ENCODE results near the gene HEXD.

The HEXD gene

DNA sequence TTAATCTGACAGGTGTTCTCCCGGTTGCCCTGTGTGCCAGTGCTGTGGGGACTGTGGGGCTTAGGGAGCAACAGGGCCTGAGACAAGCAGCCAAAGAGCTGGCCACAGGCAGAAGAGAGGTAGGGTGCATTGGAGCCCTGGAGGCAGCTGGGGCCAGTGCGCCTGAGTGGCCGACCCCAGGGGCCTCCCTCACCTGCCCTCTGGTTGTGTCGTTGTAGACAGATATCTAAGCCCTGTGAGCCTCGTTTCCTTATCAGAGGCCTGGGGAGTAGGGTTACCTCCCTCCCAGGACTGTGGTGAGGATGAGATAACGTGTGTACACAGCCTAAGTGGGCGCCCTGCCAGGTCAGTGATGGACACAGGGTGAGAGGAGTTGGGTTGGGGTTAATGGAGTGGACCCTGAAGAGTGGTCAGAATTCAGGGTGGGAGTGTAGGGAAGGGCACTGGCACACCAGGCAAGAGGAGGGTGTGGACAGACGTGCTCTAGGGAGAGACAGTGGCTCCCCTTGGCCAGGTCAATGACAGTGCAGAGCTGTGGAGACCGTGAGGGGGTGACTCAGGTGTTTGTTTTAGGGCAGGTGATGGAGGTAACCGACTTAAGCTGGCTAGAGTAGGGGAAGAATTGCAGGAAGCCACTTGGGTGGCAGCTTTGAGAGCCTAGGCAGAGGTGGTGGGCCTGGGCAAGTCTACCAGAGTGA is 43.8 kb downstream of the HEXD start:
- DNase-seq: no peak

DNA sequence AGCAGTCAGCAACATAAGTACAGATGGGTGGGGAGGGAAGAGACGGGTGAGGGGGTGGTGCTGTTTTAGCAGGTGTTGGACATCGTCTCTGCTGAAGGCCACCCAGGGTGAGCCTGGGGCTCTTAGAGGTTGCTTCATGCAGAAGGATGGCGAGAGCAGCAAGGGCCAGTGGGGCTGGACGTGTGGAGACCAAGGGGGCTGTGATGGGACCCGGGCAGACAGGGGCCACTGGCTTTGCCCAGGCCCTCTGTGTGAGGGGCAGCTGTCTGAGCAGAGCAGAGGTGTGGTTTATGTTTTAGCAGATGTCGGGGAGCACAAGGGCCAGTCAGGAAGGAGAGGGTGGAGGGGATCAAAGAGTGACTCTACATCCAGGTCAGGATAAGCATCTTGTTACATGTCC is 45.2 kb downstream of the HEXD start:
- DNase-seq: no peak

DNA sequence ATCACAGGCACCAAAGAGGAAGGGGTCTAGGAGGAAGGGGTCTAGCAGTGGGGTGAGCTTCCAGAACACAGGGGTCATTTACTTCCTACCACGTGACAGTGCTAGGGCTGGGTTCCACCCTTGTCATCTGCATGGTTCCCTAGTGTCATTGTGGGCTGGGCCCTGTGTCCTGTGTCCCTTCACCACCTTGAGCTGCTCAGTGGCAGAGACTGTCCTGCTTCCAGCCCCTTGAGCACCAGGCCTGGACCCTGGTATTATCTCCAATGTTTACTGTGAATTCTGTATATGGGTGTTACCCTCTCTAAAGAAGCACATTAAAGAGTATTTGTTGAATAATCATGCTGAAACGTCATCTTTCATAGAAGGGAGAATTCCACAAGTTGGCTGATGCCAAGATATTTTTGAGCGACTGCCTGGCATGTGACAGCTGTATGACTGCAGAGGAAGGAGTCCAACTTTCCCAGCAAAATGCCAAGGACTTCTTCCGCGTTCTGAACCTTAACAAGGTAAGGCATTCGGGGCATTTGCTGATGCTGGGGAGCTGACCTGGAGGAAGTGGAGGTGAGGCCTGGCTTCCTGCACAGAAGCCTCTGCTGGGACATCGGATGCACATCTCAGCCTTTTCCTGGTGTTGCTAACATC is 45.9 kb downstream of the HEXD start:
- DNase-seq: no peak

DNA sequence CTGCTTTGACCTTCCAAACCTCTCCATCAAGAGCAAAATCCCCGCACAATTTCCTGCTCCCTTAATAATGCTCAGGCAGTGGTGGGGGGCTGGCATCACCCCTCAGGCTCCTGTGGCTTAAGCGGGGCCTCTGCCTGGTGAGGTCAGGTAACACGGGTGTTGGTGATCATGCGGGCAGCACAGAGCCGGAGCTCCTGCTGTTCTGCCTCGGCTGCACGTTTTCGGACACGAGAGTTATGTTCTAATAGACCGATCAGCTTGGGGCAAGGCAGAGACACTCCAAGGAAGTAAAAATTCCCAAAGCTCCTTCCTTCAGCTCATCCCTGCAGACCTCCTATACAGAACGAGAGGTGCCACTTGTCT is 46.4 kb downstream of the HEXD start:
- no peak for DNase-seq

DNA sequence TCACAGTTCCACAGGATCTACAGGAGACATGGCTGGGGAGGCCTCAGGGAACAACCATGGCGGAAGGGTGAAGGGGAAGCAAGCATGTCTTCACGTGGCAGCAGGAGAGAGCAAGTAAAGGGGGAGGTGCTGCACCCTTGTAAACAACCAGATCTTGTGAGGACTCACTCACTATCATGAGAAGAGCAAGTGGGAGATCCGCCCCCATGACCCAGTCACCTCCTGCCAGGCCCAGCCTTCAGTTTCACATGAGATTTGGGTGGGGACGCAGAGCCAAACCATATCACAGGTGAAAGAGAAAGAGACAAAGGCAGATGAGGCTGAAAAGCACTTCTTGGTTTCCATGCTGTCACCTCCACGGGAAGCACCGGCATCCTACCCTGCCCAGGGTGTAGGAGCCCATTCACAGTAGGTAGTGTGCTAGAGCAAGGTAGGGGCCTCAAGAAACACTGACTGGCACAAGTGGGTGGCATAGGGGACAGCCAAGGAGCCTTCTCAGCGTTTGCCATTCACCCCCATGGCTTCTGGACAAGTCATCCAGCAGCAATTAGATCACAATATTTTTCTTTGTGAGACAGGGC is 47.0 kb downstream of the HEXD start:
- DNase-seq: no peak

DNA sequence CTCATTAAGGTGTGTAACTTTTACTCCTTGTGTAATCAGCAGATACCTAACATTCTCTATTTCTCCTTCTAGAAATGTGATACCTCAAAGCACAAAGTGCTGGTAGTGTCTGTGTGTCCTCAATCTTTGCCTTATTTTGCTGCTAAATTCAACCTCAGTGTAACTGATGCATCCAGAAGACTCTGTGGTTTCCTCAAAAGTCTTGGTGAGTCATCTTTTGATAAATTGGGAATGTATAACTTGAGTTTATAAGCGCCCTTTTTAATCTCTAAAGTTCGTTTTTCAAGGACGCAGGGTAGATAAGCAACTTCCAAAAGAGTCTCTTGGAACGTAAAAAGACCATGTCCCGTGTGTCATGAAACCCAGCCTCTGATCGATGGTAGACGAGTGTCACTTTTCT is 50.5 kb downstream of the HEXD start:
- DNase-seq: no peak

DNA sequence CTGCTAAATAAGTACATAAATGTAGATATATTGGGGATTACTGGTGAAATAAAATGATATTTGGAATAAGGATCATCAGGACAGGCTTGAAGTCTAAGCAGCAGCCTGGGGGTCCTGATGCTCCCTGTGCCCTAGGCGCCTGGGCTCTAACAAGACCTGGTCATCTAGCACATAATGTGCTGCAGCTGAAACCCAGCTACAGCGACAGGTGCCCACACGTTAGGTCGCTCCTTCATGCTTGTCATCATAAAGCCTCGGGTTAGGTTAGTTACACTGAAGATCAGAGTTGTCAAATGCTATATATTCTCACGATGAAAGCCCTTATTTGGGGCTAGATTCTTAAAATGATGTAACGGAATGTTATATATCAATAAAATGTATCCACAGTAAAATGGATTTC is 51.9 kb downstream of the HEXD start:
- DNase-seq: no peak

DNA sequence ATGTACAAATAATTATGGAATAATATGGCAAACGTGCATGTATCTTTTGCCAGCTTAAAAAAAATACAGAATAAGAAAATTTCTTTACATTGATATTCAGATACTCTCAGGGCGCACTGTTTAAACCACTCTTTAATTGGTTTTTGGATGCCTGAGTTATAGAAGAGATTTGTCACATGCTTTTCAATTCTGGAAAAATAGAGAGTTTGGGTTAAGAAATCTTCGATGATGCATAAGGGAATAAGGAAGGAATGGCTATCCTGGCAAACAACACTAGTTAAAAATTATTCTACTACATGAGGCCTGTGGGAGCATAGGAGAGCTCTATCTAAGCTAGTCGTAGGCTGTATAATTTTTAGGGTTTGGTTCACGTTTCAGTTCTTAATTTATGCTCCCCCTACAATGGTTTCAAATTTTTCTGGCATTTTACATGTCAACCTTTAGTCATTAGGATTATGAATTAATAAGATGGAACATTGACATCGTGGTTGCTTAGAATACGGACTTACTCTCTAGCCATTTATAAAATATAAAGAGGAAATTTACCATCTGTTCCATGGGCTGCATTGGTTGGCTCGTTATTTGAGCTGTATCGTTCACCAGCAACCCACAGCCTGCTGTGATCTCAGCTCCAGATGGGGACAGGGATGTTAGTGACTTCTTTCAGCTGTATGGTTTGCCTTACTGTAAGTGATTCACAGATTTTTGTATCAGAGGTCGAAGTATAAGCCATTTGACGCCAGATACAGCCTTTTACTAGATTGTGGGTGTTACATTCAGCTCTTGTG is 56.3 kb downstream of the HEXD start:
- DNase-seq: no peak

DNA sequence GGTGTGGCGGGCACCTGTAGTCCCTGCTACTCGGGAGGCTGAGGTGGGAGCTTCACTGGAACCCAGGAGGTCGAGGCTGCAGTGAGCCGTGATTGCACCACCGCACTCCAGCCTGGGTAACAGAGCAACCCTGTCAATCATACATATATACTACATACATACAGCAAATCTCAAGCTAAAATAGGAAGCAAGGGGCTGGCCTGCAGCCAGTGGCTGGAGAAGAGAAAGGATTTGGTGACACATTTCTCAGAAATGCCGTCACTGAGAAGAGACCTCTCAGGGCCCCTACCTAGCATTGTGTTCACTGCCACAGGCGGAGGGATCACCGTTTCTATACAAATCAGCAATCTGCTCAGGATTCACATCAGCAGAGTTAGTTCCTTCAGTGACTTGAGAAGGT is 57.3 kb downstream of the HEXD start:
- DNase-seq: no peak

DNA sequence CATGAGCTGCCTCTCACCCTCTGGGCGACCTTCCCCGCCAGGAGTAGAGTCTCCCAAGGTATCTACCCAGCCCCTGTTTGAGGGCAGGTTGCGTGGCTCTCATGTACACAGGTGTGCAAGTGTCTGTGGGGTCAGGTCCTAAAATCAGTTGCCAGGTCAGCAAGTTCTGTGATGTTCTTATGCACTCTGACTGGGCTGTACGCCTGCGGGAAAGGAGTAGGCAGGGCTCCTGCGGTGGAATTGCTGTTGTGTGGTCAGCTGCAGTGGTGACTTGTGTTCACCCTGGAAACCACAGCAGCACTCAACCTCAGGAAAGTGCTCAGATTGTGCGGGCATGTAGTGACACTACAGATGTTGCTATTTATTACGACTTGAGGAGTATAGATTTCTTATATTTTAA is 59.8 kb downstream of the HEXD start:
- no peak for DNase-seq

DNA sequence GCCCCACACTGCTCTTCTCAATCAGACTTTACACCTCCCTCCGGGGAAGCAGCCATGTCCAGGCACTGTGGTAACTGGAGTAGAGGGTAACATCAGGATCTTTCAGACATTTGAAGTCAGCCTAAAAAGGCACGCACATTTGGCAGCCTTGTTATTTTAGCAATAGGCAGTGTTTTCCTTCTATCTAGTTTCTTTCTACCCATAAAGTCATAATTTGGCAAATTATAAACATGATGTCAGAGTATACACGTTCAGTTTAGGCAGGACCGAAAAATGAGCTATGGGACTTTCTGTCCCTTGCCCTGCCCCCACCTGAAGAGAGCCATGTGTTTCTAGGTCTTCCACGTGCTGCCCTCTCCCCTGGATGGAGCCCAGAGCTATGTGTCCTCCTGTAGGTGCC is 61.5 kb downstream of the HEXD start:
- DNase-seq: no peak

DNA sequence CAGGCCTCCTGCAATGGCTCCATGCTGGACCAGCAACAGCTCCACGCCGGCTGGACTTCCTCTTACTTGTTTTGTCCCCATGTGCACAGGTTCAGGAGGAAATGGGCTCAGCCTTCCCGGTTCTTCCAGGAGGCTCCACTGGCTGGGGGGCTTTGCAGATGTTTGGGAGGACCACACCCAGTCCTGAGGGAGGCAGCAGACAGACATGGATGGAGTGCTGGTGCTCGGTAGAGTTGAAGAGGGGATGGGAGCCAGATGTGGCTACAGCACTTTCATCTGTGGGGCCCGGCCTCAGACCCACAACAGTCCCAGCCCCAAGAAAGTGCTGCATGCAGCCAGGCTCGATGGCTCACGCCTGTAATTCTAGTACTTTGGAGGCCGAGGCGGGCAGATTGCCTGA is 62.2 kb downstream of the HEXD start:
- DNase-seq: no peak

DNA sequence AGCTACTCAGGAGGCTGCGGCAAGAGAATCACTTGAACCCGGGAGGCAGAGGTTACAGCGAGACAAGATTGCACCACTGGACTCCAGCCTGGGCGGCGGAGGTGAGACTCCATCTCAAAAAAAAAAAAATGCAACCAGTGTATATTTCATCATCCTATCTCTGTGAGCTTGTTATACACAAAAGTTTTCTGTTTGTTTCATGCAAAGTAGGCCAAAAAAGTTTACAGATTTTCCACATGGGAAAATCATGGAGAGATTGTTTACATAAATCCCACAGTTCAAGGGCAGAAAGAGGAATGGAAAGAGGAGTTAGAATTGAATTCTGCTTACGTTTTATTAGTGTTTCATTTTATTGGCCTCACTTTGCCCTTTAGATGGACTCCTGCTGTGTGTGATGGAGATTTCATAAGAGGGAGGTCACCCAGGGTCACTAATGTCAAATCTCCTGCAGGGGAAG is 65.1 kb downstream of the HEXD start:
- DNase-seq: no peak

DNA sequence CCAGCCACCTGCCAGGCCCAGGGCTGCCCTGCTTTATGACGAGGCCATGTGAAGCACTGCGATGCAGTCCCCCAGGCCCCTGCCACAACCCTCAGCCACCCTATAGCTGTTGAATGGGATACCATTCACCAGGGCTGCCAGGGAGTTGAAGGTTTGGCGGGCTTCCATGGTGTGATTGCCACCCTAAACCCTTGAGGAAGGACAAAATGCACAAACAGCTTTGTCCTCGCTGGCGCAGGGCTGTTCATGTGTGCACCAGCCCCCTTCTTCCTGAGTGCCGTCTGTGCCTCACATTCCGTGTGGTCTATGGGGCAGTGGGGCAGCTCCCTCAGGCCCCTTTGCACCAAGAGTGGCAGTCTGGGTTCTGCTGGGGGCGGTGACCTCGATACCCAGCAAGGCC is 65.7 kb downstream of the HEXD start:
- DNase-seq: no peak

DNA sequence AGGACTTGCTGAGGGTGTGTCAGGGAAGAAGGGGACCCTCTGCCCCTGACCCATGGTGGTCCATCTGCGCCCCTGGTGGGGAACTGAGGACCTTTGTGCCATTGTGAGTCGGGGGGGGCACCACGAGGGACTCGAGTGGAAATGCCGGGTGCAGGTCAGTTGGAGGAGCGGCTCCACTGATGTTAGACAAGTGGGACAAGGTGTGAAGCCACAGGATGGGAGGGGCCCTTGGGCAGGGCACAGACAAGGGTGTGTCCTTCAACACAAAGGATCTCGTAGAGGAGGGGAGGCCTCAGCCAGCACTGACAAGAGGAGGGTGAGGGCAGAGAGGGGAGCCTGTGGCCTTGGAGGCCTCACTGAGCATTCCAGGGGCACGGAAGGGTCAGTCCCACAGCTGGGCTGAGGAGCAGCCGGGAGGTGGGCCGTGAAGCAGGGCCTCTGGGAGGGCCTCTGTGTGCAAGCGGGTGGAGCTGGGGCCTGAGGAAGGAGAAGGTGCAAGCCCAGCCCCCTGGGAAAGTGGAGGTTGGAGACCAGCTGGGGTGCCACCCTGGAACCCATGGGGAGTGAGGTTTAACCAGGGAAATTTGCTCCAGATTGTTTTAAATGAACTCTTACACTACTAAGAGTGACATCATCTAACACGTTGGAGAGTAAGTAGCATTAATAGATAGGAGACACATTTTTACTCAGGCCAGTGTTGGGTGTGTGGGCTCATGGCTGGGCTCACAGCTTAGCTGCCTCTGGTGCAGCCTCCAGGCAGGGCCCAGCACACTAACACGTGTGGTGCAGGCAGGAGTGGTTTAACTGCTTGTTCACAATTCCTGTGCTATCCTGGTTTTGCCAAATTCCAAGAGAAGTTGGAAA is 68.3 kb downstream of the HEXD start:
- peak; percentile 42 for DNase-seq

DNA sequence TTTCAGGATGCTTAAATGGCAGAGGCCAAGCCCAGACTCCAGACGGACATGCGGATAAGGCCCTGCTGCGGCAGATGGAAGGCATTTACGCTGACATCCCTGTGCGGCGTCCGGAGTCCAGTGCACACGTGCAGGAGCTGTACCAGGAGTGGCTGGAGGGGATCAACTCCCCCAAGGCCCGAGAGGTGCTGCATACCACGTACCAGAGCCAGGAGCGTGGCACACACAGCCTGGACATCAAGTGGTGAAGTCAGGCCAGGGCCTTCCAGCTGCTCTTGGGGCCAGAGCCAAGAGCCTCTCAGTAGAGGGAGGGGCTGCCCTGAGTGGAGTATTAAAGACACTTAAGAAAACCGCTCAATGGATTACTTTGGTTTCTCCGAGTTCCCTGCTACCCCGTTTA is 69.8 kb downstream of the HEXD start:
- DNase-seq: no peak

DNA sequence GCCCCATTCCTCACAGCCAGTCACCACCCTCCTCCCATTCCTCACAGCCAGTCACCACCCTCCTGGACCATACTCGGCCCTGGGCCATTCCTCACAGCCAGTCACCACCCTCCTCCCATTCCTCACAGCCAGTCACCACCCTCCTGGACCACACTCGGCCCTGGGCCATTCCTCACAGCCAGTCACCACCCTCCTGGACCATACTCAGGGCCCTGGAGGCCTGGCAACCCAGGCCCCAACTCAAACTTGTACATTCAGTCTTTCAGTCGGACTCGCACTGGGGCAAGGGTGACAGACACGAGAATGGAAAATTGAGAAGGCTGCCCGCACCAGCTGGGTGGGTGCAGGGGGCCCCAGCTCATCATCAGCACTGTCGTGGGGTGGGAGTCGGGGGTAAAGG is 71.0 kb downstream of the HEXD start:
- no peak for DNase-seq

DNA sequence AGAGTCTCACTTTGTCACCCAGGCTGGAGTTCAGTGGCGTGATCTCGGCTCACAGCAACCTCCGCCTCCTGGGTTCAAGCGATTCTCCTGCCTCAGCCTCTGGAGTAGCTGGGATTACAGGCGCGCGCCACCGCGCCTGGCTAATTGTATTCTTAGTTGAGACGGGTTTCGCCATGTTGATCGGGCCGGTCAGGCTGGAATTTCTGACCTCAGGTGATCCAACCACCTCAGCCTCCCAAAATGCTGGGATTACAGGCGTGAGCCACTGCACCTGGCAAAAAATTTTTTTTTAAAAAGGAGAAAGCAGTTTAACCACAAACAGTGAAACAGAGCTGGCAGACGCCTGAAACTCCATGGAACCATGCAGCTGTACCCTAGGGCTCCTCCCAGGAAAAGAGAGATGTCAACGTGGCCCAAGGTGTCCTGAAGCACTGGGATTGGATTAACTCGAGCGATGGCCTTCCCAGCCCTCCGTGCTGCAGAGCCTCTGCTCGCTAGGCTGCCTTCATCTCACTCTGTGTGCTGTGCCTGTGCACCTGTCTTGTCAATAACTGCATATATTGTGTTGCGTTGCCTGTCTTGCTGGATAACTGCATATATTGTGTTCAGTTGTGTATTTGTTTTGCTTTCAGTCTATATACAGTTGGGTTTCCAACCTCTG is 71.8 kb downstream of the HEXD start:
- DNase-seq: no peak

DNA sequence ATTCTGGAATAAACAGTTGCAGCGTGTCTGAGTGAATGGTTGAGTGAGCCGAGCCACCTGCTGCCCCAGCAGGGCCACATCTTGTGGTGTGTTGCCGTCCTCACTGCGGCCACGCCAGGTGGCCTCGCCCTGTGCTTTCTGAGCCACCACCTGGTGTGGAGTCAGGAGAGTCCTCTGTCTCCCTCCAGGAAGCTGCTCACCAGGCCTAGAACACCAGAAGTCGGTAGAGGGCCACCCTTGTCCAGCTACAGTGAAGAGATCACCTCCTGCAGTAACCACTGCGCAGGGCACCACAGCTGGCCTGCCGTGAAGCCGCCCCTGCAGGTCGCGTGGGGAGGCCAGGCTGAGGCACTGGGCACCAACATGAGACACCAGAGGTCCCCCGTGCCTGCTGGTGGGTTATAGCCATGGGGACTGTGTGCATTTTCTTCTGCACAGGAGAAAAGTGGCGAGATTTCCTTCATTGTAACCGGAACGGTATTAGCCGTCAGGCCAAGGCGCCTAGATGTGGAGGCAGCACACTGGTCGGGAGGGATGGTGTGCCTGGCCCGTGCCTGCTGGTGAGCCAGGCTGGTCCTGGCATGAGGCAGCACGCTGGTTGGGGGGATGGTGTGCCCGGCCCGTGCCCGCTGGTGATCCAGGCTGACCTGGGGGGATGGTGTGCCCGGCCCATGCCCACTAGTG is 72.5 kb downstream of the HEXD start:
- no peak for DNase-seq

DNA sequence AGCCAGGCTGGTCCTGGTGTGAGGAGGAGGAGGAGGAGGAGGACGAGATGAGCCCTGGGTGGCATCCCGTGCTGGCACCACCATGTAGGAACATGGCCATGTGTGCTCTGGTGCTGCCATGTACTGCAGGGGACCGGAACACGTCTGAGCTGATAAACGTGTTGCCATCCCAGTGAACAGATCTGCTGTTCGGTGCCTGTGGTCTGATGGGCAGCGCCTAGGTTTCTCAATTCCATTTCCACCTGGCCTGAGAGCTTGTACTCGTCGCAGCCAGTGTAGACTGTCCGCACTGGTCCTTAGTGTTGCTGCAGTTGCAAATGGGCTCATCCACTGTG is 73.0 kb downstream of the HEXD start:
- no peak for DNase-seq

DNA sequence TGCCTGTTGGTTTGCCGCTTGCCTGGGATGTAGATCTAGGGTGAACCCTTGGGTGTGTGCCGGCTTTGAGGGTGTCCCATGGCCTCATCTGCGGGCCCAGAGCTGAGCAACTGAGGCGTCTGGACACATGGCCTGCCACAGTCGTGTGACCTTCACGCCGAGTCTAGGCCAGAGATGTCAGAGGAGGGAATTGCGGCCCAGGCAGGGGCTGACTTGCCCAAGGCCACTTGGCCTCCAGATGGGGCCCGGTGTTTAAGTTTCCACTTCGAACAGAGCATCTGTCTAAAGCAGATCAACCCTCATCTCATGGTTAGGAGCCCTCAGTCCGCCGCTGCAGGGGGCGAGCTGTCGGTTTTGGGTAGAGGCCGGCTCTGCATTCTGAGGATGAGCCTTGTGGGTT is 73.4 kb downstream of the HEXD start:
- peak; percentile 51 for DNase-seq
